Measurements from ENCODE around the gene GSC2. TPM values are rescaled to one million over a fixed set of nuclear protein-coding genes. Genes with fewer than 3 reads are reported as not detected.

Gene GSC2
- total and polyA plus RNA-seq, 9 of the 15 experiments (the other 6 are each of a cell fraction or from before 2014, with no cell fraction given): not detected

GRCh38 chr22:19193879-19194278, 43.8 kb upstream of the GSC2 start (continued):
- TF ChIP-seq ZNF143 (CRISPR knock-in tag; IDR thresholded peaks at IDR 0.05) (peak; percentile 3; the same call in 1 of the 2 replicates), ZC3H11A (IDR thresholded peaks at IDR 0.05; ENCODE audit: low read depth, low read length) (no peak), NFYB (IDR thresholded peaks at IDR 0.05; ENCODE audit: extremely low read depth, insufficient read length) (peak; percentile 94), FOS (IDR thresholded peaks at IDR 0.05; ENCODE audit: extremely low read depth, insufficient read length) (peak; percentile 59), MTA3 (IDR thresholded peaks at IDR 0.05; ENCODE audit: borderline replicate concordance) (peak; percentile 28; the same call in 1 of the 2 replicates)
- TF ChIP-seq, protein P1, sequence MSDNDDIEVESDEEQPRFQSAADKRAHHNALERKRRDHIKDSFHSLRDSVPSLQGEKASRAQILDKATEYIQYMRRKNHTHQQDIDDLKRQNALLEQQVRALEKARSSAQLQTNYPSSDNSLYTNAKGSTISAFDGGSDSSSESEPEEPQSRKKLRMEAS (CRISPR knock-in tag; IDR thresholded peaks at IDR 0.05): 0 out of 2 replicates have a peak, but pooled peaks have one; percentile 6

DNA sequence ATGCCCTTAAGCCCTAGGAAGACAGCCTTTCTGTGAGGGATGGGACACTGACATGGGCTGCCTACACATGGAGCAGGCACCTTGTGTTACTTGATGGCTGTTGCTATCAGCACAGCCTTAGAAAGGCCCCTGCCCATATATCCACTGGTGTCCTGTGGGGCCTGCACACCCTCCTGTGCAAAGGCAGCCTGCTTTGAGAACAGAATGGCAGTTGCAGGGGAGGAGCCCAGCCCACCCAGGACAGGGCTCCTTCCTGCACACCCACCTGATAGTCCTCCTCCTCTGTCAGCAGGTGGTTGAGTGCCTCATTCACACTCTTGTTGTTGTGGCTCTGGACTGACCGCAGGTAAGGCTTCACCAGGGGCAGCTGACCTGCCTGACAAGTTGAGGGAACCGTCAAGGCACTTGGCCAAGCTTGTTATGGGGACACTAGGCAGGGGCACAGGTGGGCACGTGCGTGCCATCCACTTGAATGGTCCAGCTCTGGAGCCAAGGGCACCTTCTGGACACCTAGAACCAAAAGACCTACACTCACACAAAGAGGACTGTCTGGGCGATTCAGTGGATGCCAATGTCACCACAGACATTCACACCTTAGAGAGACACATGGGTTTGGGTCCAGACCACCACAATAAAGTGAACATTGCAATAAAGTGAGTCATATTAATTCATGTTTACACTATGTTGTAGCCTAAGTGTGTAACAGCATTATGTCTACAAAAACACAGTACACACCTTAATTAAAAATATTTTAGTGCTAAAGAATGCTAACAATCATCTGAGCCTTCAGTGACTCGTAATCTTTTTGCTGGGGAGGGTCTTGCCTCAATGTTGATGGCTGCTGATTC, 37.8 kb upstream of the GSC2 start:
- no peak for ATAC-seq
- intact Hi-C loops (cut with micrococcal nuclease) (no loop called here), in situ Hi-C loops (cut with MboI) (no loop called here)
- Histone ChIP-seq H2AFZ (ENCODE audit: low read depth, low read length) (no peak overlapping the region), H3K4me2 (ENCODE audit: insufficient read depth, low read length) (no peak overlapping the region), H3K27ac (ENCODE audit: extremely low read depth, low read depth, low read length) (no peak overlapping the region), H3K79me2 (ENCODE audit: control insufficient read depth, insufficient read depth, low read length) (no peaks in the 10 kb centered on the region), H3K9ac (ENCODE audit: insufficient read depth in 1 of 2, low read depth in 2 of 2, low read length in 2 of 2) (peak overlapping the region in 1 of 2 experiments; percentile 33; a peak in 2 of 4 replicates), H3K4me3 (no peak overlapping the region), H3K9me3 (replicated peaks; ENCODE audit: control insufficient read depth, insufficient read depth, low read depth, low read length) (no peaks in the 10 kb centered on the region), H3K36me3 (ENCODE audit: control insufficient read depth, insufficient read depth, low read length) (no peaks in the 10 kb centered on the region), H4K20me1 (replicated peaks; ENCODE audit: control insufficient read depth, insufficient read depth, low read length) (no peaks in the 10 kb centered on the region; the same call in 1 of the 2 replicates), H3K27me3 (ENCODE audit: control insufficient read depth in 2 of 2, insufficient read depth in 2 of 2, low read length in 2 of 2) (peaks cover 48 to 75% of the 10 kb centered on the region in 2 experiments), H3K4me1 (replicated peaks in 1 of 2; ENCODE audit: control insufficient read depth in 2 of 2, insufficient read depth in 2 of 2, low read length in 2 of 2) (peaks cover 0 to 26% of the 10 kb centered on the region in 2 experiments; a peak in 3 of 5 replicates), H3K9me1 (ENCODE audit: control insufficient read depth, insufficient read depth, low read length) (no peaks in the 10 kb centered on the region)
- WGBS (ENCODE audit: insufficient coverage, low coverage, missing lambda C conversion rate): 2% methylated on average over 6 of the region's 6 CpGs
- no TSS peak for BruUV-seq (replicated peaks)
- no peak for FAIRE-seq
- POLR2A ChIA-PET: interaction anchor here (0.6 to 2.2 kb wide), 7 partner anchors 8 to 667 kb away, joined by 3 to 9 read pairs (median 5); partner anchors contain the start of genes GNB1L and RTL10
- no peak for DNase-seq (ENCODE audit: extremely low read depth in 1 of 4, low spot score in 3 of 4)
- CTCF ChIA-PET (ENCODE audit: low intra/inter-chr PET ratio): no interaction called here
- TF ChIP-seq ZNF592 (IDR thresholded peaks at IDR 0.05) (no peak), ATF1 (CRISPR knock-in tag; IDR thresholded peaks at IDR 0.05) (peak; percentile 9; the same call in 1 of the 2 replicates), ATF1 (tag; IDR thresholded peaks at IDR 0.05) (no peak), SIN3B (IDR thresholded peaks at IDR 0.05; ENCODE audit: low read depth) (no peak), CBX3 (IDR thresholded peaks at IDR 0.05; ENCODE audit: borderline replicate concordance in 1 of 2, low read length in 2 of 2) (peak in 1 of 2 experiments; percentile 61; a peak in 1 of 3 replicates), CTBP1 (IDR thresholded peaks at IDR 0.05; ENCODE audit: borderline replicate concordance) (0 out of 2 replicates have a peak, but pooled peaks have one; percentile 6), HDAC6 (IDR thresholded peaks at IDR 0.05; ENCODE audit: low read depth, low read length) (0 out of 2 replicates have a peak, but pooled peaks have one; percentile 49)
- TF ChIP-seq, protein P2, sequence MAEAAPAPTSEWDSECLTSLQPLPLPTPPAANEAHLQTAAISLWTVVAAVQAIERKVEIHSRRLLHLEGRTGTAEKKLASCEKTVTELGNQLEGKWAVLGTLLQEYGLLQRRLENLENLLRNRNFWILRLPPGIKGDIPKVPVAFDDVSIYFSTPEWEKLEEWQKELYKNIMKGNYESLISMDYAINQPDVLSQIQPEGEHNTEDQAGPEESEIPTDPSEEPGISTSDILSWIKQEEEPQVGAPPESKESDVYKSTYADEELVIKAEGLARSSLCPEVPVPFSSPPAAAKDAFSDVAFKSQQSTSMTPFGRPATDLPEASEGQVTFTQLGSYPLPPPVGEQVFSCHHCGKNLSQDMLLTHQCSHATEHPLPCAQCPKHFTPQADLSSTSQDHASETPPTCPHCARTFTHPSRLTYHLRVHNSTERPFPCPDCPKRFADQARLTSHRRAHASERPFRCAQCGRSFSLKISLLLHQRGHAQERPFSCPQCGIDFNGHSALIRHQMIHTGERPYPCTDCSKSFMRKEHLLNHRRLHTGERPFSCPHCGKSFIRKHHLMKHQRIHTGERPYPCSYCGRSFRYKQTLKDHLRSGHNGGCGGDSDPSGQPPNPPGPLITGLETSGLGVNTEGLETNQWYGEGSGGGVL (CRISPR knock-in tag; IDR thresholded peaks at IDR 0.05): no peak

Measured in K562 (cell line).